Thyroid gland (tissue), 4 donors: Measurements from ENCODE around the gene NXNL1. TPM values are rescaled to one million over a fixed set of nuclear protein-coding genes. Genes with fewer than 3 reads are reported as not detected.
"Not testable (repeated sequence)": the region's sequence is repeated elsewhere in the genome, so short reads cannot be mapped to it uniquely, and the experiment has no call there.

Experiments used
- DNase-seq, 2 donors: peaks; one replicate each; pipeline ENCODE4 v3.0.0-alpha.2; 2019
- H3K27ac ChIP-seq, 3 donors: fragments of 200-600 bp; sonication (generic); 1 replicate in 2 of 3; 2 replicates in 1 of 3; pipeline ENCODE4 v1.5.1; 2016 to 2019; ENCODE audit warnings: mild to moderate bottlenecking in 1 of 3, moderate library complexity in 1 of 3
- H3K27me3 ChIP-seq: fragments of 200-600 bp; sonication (generic); one replicate; pipeline ENCODE4 v1.5.1; 2019
- H3K36me3 ChIP-seq, 2 donors: fragments of 200-600 bp; sonication (generic); one replicate each; pipeline ENCODE4 v1.5.1; 2016 to 2019
- H3K4me1 ChIP-seq, 2 donors: fragments of 200-600 bp; sonication (generic); one replicate each; pipeline ENCODE4 v1.5.1; 2017 to 2019
- H3K4me3 ChIP-seq, 3 donors: fragments of 200-600 bp; sonication (generic); replicated peaks in 1 of 3; 1 replicate in 2 of 3; 2 replicates in 1 of 3; pipeline ENCODE4 v1.5.1; 2016; ENCODE audit warnings: mild to moderate bottlenecking in 1 of 3
- H3K9me3 ChIP-seq: fragments of 200-600 bp; sonication (generic); one replicate; pipeline ENCODE4 v1.5.1; 2017
- CTCF ChIP-seq, 6 experiments: fragments of 200-600 bp in 3 of 6; fragments of 450-650 bp in 3 of 6; sonication (generic) in 3 of 6; IDR thresholded peaks; one replicate each; pipeline ENCODE4 v1.5.1; 2016 to 2019; ENCODE audit warnings: antibody characterized with exemption in 6 of 6, mild to moderate bottlenecking in 2 of 6, inconsistent platforms in 1 of 6, moderate library complexity in 1 of 6
- POLR2A ChIP-seq, 2 donors: fragments of 450-650 bp; IDR thresholded peaks; one replicate each; pipeline ENCODE4 v1.6.1; 2017; ENCODE audit warnings: antibody characterized with exemption in 2 of 2, mild to moderate bottlenecking in 2 of 2, moderate library complexity in 1 of 2
- WGBS, 2 donors: methylation state at CpG; one replicate each; pipeline ENCODE4 v1.1.5; 2017; 5-methylcytosine and 5-hydroxymethylcytosine counted together
- intact Hi-C: fragments of 100-400 bp; cut with DNase I; formaldehyde crosslinking; loops from one replicate; pipeline ENCODE4 v1.15.1; 2023
- total RNA-seq, 4 donors: library from RNA; depleted of rRNA; stranded (reverse); fragments of >200 nt; gene quantifications; one replicate each; pipeline ENCODE4 v1.2.3, GENCODE V29; 2016

Gene NXNL1, protein sequence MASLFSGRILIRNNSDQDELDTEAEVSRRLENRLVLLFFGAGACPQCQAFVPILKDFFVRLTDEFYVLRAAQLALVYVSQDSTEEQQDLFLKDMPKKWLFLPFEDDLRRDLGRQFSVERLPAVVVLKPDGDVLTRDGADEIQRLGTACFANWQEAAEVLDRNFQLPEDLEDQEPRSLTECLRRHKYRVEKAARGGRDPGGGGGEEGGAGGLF
- not detected for total RNA-seq

DNA sequence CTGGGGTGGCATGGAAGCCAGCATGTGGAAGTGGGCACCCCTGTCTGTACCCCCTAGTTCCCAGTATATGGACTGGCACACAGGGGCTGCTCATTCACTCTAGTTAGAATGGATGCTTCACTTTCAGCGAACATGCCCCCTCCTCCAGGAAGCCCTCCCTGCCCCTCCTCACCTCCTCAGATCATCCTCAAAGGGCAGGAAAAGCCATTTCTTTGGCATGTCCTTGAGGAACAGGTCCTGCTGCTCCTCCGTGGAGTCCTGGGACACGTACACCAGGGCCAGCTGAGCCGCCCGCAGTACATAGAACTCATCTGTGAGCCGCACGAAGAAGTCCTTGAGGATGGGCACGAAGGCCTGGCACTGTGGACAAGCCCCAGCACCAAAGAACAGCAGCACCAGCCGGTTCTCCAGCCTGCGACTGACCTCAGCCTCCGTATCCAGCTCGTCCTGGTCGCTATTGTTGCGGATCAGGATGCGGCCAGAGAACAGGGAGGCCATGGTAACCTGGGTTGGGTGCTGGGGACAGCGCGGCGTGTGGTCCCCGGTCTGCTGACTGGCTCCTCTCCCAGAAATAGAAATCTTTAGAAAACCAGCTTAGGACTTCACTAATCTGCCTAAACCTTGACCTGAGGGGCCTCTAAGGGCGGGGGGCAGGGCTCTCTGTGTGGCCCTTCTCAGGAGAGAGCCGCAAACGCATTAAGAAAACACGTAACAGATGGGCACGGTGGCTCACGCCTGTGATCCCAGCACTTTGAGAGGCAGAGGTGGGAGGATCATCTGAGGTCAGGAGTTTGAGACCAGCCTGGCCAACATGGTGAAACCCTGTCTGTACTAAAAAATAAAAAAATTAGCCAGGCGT lies at the start of gene NXNL1:
Gene NXNL1, minus strand, starts transcription at position 555 of the 859 bp plus-strand sequence. Its CDS starts 57 bp downstream, at position 498.
- Histone ChIP-seq H3K4me3 (no peak within 1 kb of the TSS), H3K4me1 (peaks cover 0 to 5% of the 10 kb centered on the region in 2 donors), H3K36me3 (no peaks in the 10 kb centered on the region), H3K9me3 (no peaks in the 10 kb centered on the region), H3K27me3 (no peaks in the 10 kb centered on the region), H3K27ac (no peak within 1 kb of the TSS)
- intact Hi-C loops = loop anchor here (10.0 kb wide), 1 partner anchor 66 kb away; the partner anchor contains the start of gene CCDC194
- DNase-seq = no peak
- no peak for TF ChIP-seq CTCF (IDR thresholded peaks at IDR 0.05)
- no peak for TF ChIP-seq POLR2A (IDR thresholded peaks at IDR 0.05)
- WGBS, 2 donors = 71 to 73% methylated on average over 9 to 26 of the region's 26 CpGs

DNA sequence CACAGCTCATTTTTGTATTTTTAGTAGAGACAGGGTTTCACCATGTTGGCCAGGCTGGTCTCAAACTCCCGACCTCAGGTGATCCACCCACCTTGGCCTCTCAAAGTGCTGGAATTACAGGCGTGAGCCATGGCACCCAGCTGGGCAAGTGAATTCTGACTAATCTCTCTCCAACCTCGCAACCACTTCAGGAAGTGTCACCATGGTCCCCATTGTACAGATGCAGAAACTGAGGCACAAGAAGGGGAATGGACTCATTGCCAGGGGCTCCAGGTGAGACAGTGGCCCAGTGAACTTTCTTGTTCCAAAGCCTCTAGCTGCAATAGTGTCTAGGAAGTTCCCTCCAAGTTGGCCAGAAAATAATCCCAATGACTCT lies 47.8 kb upstream of the NXNL1 start:
- H3K27me3 ChIP-seq, intact Hi-C loops, H3K36me3 ChIP-seq, H3K27ac ChIP-seq, H3K4me3 ChIP-seq, H3K9me3 ChIP-seq, DNase-seq: not testable (repeated sequence)
- peaks cover 13 to 15% of the 10 kb centered on the region in 2 donors for H3K4me1 ChIP-seq
- WGBS, 2 donors = 94 to 100% methylated on average over 3 of the region's 3 CpGs

DNA sequence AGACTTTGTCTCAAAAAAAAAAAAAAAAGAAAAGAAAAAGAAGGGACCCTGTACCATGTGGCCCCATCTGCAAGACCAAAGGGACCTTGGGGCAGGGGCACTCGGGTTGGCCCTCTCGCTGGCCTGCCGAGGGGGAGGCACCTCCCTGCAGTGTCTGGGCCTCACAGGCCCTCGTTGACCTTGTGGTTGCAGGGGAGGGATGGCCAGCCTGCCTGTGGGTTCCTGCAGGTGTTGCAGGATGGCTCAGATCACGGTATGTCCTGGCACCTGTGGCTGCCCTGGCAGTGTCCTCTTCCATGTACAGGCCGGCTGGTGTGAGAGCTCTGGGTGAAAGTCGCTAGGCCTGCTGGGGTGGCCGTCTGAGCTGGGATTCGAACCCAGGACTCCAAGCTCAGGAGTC lies 46.0 kb upstream of the NXNL1 start:
- H3K4me1 ChIP-seq = peaks cover 9 to 10% of the 10 kb centered on the region in 2 donors
- no peak for DNase-seq
- no peaks in the 10 kb centered on the region for H3K9me3 ChIP-seq
- H3K4me3 ChIP-seq = no peak overlapping the region
- H3K36me3 ChIP-seq = peaks cover 0 to 5% of the 10 kb centered on the region in 2 donors
- H3K27ac ChIP-seq = no peak overlapping the region
- no peak for TF ChIP-seq CTCF (IDR thresholded peaks at IDR 0.05)
- TF ChIP-seq POLR2A (IDR thresholded peaks at IDR 0.05) = no peak
- 83 to 86% methylated on average over 9 of the region's 9 CpGs for WGBS, 2 donors
- intact Hi-C loops = no loop called here
- H3K27me3 ChIP-seq = no peaks in the 10 kb centered on the region

DNA sequence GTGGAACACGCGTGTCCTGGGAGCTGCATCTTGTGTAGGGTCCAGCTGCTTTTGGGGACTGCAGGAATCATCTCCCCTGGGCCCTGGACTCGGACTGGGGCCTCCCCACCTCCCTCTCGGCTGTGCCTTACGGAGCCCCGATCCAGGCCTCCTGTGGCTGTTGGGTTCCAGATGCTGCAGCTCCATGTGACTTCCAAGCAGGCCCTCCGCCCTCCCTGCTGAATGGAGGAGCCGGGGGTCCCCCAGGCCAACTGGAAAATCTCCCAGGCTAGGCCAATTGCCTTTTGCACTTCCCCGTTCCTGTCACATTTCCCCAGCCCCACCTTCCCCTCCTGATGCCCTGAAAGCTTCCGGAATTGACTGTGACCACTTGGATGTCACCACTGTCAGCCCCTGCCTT lies 44.5 kb upstream of the NXNL1 start:
- peaks cover under 1 to 5% of the 10 kb centered on the region in 2 donors for H3K4me1 ChIP-seq
- no peak overlapping the region for H3K27ac ChIP-seq
- peaks cover 6 to 15% of the 10 kb centered on the region in 2 donors for H3K36me3 ChIP-seq
- WGBS, 2 donors = 77 to 79% methylated on average over 8 to 9 of the region's 10 CpGs
- no peak overlapping the region for H3K4me3 ChIP-seq
- no peaks in the 10 kb centered on the region for H3K27me3 ChIP-seq
- no peaks in the 10 kb centered on the region for H3K9me3 ChIP-seq
- no peak for TF ChIP-seq POLR2A (IDR thresholded peaks at IDR 0.05)
- TF ChIP-seq CTCF (IDR thresholded peaks at IDR 0.05) = no peak
- intact Hi-C loops = no loop called here
- no peak for DNase-seq

DNA sequence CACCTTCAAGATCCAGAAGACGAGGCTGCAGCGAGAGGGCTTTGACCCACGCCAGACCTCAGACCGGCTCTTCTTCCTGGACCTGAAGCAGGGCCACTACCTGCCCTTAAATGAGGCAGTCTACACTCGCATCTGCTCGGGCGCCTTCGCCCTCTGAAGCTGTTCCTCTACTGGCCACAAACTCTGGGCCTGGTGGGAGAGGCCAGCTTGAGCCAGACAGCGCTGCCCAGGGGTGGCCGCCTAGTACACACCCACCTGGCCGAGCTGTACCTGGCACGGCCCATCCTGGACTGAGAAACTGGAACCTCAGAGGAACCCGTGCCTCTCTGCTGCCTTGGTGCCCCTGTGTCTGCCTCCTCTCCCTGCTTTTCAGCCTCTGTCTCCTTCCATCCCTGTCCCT lies 43.7 kb upstream of the NXNL1 start:
- no peak for DNase-seq
- Histone ChIP-seq H3K4me1 (no peaks in the 10 kb centered on the region), H3K27me3 (no peaks in the 10 kb centered on the region), H3K4me3 (no peak overlapping the region), H3K9me3 (no peaks in the 10 kb centered on the region), H3K27ac (no peak overlapping the region), H3K36me3 (peaks cover 6 to 17% of the 10 kb centered on the region in 2 donors)
- TF ChIP-seq POLR2A (IDR thresholded peaks at IDR 0.05) = no peak
- no peak for TF ChIP-seq CTCF (IDR thresholded peaks at IDR 0.05)
- intact Hi-C loops = no loop called here
- WGBS, 2 donors = 92 to 93% methylated on average over 13 of the region's 13 CpGs
